GM21723 (cell line): ENCODE results near the gene SLC25A12.
"Not testable (repeated sequence)": the region's sequence is repeated elsewhere in the genome, so short reads cannot be mapped to it uniquely, and the experiment has no call there.

ENCODE experiments used
- ATAC-seq: cut with Tn5 transposase; IDR thresholded peaks from one replicate; pipeline ENCODE4 v1.9.1; 2021; ENCODE audit warnings: mild to moderate bottlenecking, moderate library complexity; ENCODE audit not compliant: unreplicated experiment

SLC25A12 gene

GRCh38 chr2:171830039-171830438 lies 64.0 kb downstream of the SLC25A12 start:
- no peak for ATAC-seq

- no peak for ATAC-seq
These were observed 70.0 kb downstream of the SLC25A12 start for GRCh38 chr2:171824086-171824485.

- no peak for ATAC-seq
These were observed 71.3 kb downstream of the SLC25A12 start for GRCh38 chr2:171822525-171823322.

GRCh38 chr2:171819453-171819852 lies 74.6 kb downstream of the SLC25A12 start:
- ATAC-seq, result no peak

- ATAC-seq, result no peak
These were observed 79.2 kb downstream of the SLC25A12 start for GRCh38 chr2:171814883-171815282.

- ATAC-seq, result no peak
These were observed 79.9 kb downstream of the SLC25A12 start for GRCh38 chr2:171814174-171814573.

GRCh38 chr2:171813729-171814128 lies 80.3 kb downstream of the SLC25A12 start:
- ATAC-seq, result no peak

GRCh38 chr2:171813126-171813525 lies 80.9 kb downstream of the SLC25A12 start:
- no peak for ATAC-seq

- no peak for ATAC-seq
These were observed 82.8 kb downstream of the SLC25A12 start for GRCh38 chr2:171811245-171811628.

GRCh38 chr2:171810422-171811244 lies 83.4 kb downstream of the SLC25A12 start:
- no peak for ATAC-seq

GRCh38 chr2:171808885-171809284 lies 85.2 kb downstream of the SLC25A12 start:
- not testable (repeated sequence) for ATAC-seq

GRCh38 chr2:171807831-171808393 lies 86.1 kb downstream of the SLC25A12 start:
- no peak for ATAC-seq

- no peak for ATAC-seq
These were observed 86.9 kb downstream of the SLC25A12 start for GRCh38 chr2:171807119-171807518.

GRCh38 chr2:171804456-171804855 lies 89.6 kb downstream of the SLC25A12 start:
- ATAC-seq, result no peak

- no peak for ATAC-seq
These were observed 90.3 kb downstream of the SLC25A12 start for GRCh38 chr2:171803757-171804156.

- no peak for ATAC-seq
These were observed 93.4 kb downstream of the SLC25A12 start for GRCh38 chr2:171800639-171801038.

- no peak for ATAC-seq
These were observed 95.8 kb downstream of the SLC25A12 start for GRCh38 chr2:171798156-171798820.

GRCh38 chr2:171794918-171795317 lies 99.1 kb downstream of the SLC25A12 start:
- no peak for ATAC-seq

GRCh38 chr2:171793691-171794678 lies 100.1 kb downstream of the SLC25A12 start:
- no peak for ATAC-seq
